ENCODE measurements around the gene WSCD1. TPM values are rescaled to one million over a fixed set of nuclear protein-coding genes. Genes with fewer than 3 reads are reported as not detected.

WSCD1 gene
- polyA plus RNA-seq, 3 donors = not detected

GRCh38 chr17:6092182-6092902 lies 22.2 kb downstream of the WSCD1 start:
- 95% methylated on average over 11 of the region's 14 CpGs for WGBS (ENCODE audit: insufficient coverage)
- Histone ChIP-seq H3K4me1 (ENCODE audit: control insufficient read depth in 1 of 2, insufficient read depth in 2 of 2, low read length in 2 of 2) (no peaks in the 10 kb centered on the region), H3K4me2 (replicated peaks; ENCODE audit: extremely low read depth, low read length, poor library complexity, severe bottlenecking) (no peak overlapping the region), H3K4me3 (replicated peaks in 1 of 3; ENCODE audit: low read depth in 2 of 3, low read length in 3 of 3) (no peak overlapping the region), H3K9ac (ENCODE audit: insufficient read depth, low read length, poor library complexity, severe bottlenecking) (no peak overlapping the region), H4K20me1 (ENCODE audit: insufficient read depth, low read length) (no peaks in the 10 kb centered on the region), H3K27me3 (ENCODE audit: control insufficient read depth in 2 of 2, insufficient read depth in 2 of 2, low read length in 2 of 2) (no peaks in the 10 kb centered on the region), H3K79me2 (ENCODE audit: insufficient read depth, low read length) (no peaks in the 10 kb centered on the region), H3K9me3 (replicated peaks in 1 of 2; ENCODE audit: control insufficient read depth in 1 of 2, insufficient read depth in 1 of 2, low read length in 2 of 2) (no peaks in the 10 kb centered on the region), H3K27ac (ENCODE audit: low read depth in 1 of 2, low read length in 2 of 2) (no peak overlapping the region), H2AFZ (ENCODE audit: insufficient read depth, low read depth, low read length, poor library complexity, severe bottlenecking) (no peak overlapping the region), H3K36me3 (replicated peaks in 1 of 2; ENCODE audit: control insufficient read depth in 1 of 2, insufficient read depth in 2 of 2, low read length in 2 of 2) (no peaks in the 10 kb centered on the region)
- peaks cover 0 to 4% (median 2%) of the 10 kb centered on the region in 3 donors for H3K27me3 Mint-ChIP-seq (ENCODE audit: low read depth in 3 of 3)
- H3K4me1 Mint-ChIP-seq = no peaks in the 10 kb centered on the region
- no peak for DNase-seq
- no peak for TF ChIP-seq CTCF (IDR thresholded peaks at IDR 0.05)
- no peak overlapping the region for H3K4me3 Mint-ChIP-seq
- H3K27ac Mint-ChIP-seq = no peak overlapping the region
- no peaks in the 10 kb centered on the region for H3K36me3 Mint-ChIP-seq
- H3K9me3 Mint-ChIP-seq = peaks cover 0 to 2% (median 0%) of the 10 kb centered on the region in 7 donors
- intact Hi-C loops (cut with micrococcal nuclease) = no loop called here

GRCh38 chr17:6092903-6093468 lies 22.8 kb downstream of the WSCD1 start:
- no peaks in the 10 kb centered on the region for H3K79me2 ChIP-seq (ENCODE audit: insufficient read depth, low read length)
- H3K27me3 Mint-ChIP-seq (ENCODE audit: low read depth in 3 of 3) = peaks cover 0 to 4% (median 2%) of the 10 kb centered on the region in 3 donors
- no peaks in the 10 kb centered on the region for H3K4me1 ChIP-seq (ENCODE audit: control insufficient read depth in 1 of 2, insufficient read depth in 2 of 2, low read length in 2 of 2)
- no peaks in the 10 kb centered on the region for H3K9me3 ChIP-seq (replicated peaks in 1 of 2; ENCODE audit: control insufficient read depth in 1 of 2, insufficient read depth in 1 of 2, low read length in 2 of 2)
- no peaks in the 10 kb centered on the region for H3K27me3 ChIP-seq (ENCODE audit: control insufficient read depth in 2 of 2, insufficient read depth in 2 of 2, low read length in 2 of 2)
- H3K4me3 Mint-ChIP-seq = no peak overlapping the region
- no peaks in the 10 kb centered on the region for H3K36me3 ChIP-seq (replicated peaks in 1 of 2; ENCODE audit: control insufficient read depth in 1 of 2, insufficient read depth in 2 of 2, low read length in 2 of 2)
- no peak overlapping the region for H3K9ac ChIP-seq (ENCODE audit: insufficient read depth, low read length, poor library complexity, severe bottlenecking)
- intact Hi-C loops (cut with micrococcal nuclease) = no loop called here
- peaks cover 0 to 2% (median 0%) of the 10 kb centered on the region in 7 donors for H3K9me3 Mint-ChIP-seq
- no peaks in the 10 kb centered on the region for H3K4me1 Mint-ChIP-seq
- WGBS (ENCODE audit: insufficient coverage) = 92% methylated on average over 9 of the region's 11 CpGs
- H3K36me3 Mint-ChIP-seq = no peaks in the 10 kb centered on the region
- H3K4me2 ChIP-seq (replicated peaks; ENCODE audit: extremely low read depth, low read length, poor library complexity, severe bottlenecking) = no peak overlapping the region
- no peaks in the 10 kb centered on the region for H4K20me1 ChIP-seq (ENCODE audit: insufficient read depth, low read length)
- TF ChIP-seq CTCF (IDR thresholded peaks at IDR 0.05) = no peak
- DNase-seq = no peak
- no peak overlapping the region for H2AFZ ChIP-seq (ENCODE audit: insufficient read depth, low read depth, low read length, poor library complexity, severe bottlenecking)
- no peak overlapping the region for H3K27ac ChIP-seq (ENCODE audit: low read depth in 1 of 2, low read length in 2 of 2)
- no peak overlapping the region for H3K4me3 ChIP-seq (replicated peaks in 1 of 3; ENCODE audit: low read depth in 2 of 3, low read length in 3 of 3)
- H3K27ac Mint-ChIP-seq = no peak overlapping the region
